Activated T-cell treated with anti-CD3 and anti-CD28 coated beads, Interleukin-2, amount 50 U/mL, for 48 hours (primary cell): ENCODE measurements around the gene BIN1.

Source experiments
- DNase-seq, 2 experiments: peaks; one replicate each; pipeline ENCODE4 v3.0.0-alpha.2; 2020

Gene BIN1

GRCh38 chr2:127103243-127104165, 3.5 kb downstream of the BIN1 start:
- peak in 1 of 2 experiments; percentile 12 for DNase-seq

- DNase-seq, result no peak
These were observed 4.3 kb downstream of the BIN1 start for GRCh38 chr2:127102521-127103242.

DNA sequence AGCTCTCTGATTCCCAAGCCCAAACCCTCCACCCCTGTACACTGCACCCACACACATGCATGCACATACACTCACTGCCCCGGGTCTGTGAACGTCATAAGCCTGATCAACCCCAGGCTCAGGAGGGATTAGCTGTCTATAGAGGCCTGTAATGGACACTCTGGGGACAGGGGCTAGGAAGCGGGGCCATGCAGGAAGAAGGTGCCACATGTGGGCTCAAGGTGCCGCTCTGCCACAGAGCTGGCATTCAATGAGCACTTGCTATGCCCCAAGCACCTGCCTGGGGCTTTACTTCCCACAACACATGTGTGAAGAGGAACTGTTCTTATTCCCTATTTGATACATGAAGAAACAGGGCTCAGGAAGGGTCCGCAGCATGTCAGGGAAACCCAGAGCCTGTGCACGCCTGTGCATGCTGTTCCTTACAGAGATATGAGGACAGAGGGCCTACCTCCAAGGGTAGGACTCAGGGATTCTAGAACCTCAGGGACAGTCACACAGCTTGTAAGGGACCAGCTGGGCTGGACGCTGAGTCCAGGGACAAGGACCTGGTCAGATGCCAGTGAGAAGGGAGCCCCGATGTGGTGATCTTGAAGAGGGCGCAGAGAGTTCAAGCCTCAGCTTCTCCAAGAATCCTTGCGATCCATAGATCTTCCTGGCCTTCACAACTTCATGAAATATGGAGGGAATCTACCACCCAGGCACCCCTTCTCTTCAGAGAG, 5.0 kb downstream of the BIN1 start:
- no peak for DNase-seq

- no peak for DNase-seq
These were observed 5.8 kb downstream of the BIN1 start for GRCh38 chr2:127101048-127101611.

DNA sequence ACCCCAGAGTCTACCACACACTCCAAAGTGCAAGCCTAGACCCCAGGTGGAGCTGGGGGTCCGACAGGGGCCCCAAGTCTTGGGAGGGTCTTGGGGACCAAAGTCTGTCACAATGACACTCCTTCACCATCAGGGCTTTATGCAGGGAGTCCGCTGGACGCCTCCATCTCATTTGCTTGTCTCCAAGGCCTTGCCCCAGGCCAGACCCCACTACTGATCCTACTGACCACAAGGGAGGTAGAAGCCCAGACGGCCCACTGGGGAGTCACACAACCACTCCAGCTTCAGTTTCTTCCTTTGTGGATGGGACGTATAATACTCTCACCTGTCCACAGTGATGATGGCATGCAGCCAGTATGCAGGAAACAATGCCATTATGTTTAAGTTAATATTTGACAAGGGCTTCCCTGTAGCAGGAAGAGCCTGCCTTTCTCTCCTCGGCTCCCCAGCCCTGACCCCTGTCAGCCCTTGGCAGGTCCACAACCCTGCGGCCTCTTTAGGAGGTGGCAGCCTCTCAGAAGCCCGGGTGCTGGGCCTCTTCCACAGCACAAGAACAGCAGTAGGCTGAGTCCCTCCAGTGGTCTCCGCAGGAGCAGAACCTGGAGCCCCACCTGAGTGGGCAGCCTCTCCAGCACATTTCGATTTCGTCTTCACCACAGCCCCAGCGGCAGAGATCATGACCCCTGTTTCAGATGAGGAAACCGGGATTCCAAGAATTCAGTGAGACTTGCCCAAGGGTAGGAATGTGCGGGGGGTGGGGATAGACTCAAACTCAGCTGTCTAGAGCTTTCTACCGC, 6.5 kb downstream of the BIN1 start:
- DNase-seq, result no peak

DNA sequence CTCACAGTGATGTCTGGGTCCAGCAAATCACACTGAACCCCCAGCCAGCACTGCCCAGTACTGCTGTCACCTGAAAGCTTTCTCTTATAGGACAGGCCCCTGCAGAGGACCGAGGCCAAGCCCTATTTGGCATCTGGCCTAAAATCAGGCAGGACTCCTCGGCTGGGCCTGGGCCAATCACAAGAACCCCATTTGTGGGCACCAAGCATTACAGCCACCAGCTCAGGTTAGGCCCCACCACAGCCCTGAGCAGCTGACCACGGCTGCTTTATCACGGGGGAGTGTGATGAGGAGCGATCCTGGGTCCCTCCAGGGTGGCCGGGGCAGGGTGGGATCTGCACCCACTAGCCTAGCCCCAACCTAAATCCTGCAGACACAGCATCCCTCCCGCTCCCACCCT, 8.2 kb downstream of the BIN1 start:
- DNase-seq, result no peak

- DNase-seq, result no peak
These were observed 8.9 kb downstream of the BIN1 start for GRCh38 chr2:127097841-127098651.

DNA sequence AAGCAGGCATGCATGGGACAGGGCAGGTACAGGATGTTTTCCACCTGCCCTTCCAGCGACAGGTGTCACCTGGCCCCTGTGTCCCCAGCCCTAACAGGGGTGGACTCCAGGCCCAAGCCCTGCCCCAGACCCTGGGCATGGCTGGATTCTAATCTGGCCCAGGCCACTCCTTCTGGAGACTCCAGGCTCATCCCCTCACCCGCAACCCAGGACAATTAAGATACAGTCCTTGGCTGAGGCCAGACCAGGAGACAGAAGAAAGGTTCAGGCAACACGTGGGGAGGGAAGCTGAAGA, 9.5 kb downstream of the BIN1 start:
- DNase-seq, result no peak

GRCh38 chr2:127096718-127097470, 10.1 kb downstream of the BIN1 start:
- DNase-seq, result no peak

DNA sequence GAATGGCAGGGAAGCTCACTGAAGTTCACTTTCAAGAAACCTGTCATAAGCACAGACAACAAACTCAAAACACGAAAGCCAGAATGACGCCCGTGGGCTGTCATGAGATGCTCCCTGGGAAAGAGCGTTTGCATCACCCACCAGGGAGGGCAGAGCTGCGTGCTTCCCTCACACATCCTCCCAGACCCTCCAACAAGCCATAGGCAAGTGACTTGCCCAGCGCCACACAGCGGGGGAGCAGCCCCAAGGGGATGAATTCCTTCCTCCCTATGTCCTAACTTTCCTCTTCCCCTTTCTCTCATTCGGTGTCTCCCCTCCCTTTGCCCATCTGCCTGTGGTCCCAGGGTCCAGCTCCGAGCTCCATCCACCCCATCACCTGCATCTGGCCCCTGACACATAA, 10.7 kb downstream of the BIN1 start:
- no peak for DNase-seq

GRCh38 chr2:127095784-127096183, 11.2 kb downstream of the BIN1 start:
- no peak for DNase-seq

- no peak for DNase-seq
These were observed 11.7 kb downstream of the BIN1 start for GRCh38 chr2:127095367-127095641.

DNA sequence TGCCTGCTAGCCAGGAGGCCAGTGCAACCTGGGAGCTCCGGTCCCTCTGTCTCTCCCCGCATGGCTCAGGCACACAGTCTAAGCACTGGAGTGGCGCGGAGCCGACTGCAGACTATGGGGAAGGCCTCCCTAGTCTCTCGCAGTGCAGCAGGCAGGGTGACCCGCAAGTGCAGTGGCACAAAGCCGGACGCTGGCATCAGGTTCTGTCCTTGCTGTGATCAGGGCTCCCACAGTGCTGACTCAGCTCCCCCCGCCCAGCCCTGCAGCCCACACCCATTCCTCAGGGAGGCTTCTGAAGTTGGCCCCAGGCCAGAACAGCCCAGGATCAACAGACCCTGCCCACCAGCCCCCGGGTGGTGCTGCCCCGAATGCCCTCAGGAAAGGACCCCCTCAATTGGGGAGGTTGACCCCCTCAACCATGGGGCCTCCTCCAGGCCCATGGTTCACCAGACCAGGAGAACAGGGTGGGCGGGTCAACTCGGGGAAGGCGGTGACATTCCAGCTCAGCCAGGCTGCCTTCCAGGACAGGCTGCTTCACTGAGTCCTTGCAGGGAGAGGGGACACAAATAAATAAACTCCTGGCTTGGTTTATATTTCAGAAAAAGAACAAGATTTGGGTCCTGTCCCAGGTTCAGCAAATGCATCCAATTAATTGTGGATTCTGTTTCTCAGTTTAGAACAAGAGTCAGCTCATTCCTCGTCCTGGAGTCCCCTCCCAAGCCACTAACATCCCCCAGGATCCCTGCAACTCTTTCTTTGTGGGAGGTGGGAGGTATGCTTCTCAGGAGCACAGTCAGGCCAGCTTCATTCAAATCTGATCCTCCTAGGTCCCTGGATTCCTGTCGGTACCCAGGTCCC, 12.2 kb downstream of the BIN1 start:
- DNase-seq, result no peak

DNA sequence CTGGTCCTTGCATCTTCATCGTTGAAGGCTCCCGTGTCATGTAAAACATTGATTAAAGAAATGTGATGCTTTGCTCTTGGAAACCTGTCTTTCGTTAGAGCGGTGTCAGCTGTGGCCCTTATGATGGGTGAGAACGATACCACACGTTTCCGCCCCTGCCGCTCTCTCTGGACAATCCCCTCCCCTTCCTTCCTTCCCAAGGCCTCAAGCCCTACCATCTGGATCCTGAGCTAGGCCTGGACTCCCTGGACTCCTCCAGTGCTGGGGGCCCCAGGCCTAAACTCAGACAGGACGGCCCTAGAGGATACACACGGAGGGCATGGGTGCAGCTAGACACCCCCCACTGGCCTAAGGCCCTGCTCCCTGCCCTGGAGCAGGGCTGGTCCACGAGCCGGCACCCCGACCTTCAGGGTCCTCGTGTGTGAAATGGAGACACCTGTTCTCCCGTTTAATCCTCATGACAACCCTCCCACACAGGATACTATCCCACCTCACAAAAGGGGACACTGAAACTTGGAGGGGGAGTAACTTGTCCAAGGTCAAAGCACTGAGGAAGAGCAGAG, 13.2 kb downstream of the BIN1 start:
- no peak for DNase-seq

- DNase-seq, result no peak
These were observed 13.9 kb downstream of the BIN1 start for GRCh38 chr2:127092901-127093516.

- no peak for DNase-seq
These were observed 14.6 kb downstream of the BIN1 start for GRCh38 chr2:127092306-127092705.

- DNase-seq, result no peak
These were observed 15.1 kb downstream of the BIN1 start for GRCh38 chr2:127091886-127092285.

DNA sequence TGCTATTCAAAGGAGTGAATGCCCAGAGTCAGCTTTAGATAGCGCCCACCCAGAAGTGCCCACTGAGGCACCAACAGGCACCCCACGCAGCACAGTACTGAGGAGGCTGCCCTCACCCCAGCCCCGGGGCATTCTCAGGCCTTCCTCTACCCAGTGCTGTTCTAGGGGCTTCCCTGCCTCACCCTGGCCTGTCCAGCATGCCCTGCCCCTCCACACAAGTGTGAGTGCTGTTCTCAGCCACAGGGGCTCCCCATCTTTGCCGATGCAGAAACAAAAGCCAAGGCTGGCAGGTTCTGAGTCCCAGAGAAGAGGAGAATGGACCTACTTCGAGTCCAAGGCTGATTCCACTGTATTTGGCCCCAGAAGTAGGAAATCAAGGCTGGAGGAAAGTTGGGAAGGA, 15.8 kb downstream of the BIN1 start:
- DNase-seq, result no peak
